GM06990 (cell line): ENCODE measurements around the gene MYO9A.

Experiments used
- DNase-seq: peaks from one replicate; pipeline ENCODE4 v3.0.0-alpha.2; 2011; ENCODE audit not compliant: insufficient read length; ENCODE audit errors: extremely low read depth
- H3K27me3 ChIP-seq: replicated peaks from 2 replicates; pipeline ENCODE4 v1.6.0; 2011; ENCODE audit warnings: low read length; ENCODE audit not compliant: control insufficient read depth, insufficient read depth
- H3K36me3 ChIP-seq: 2 replicates; pipeline ENCODE4 v1.5.1; 2011; ENCODE audit warnings: low read length; ENCODE audit not compliant: control insufficient read depth, insufficient read depth
- H3K4me3 ChIP-seq: replicated peaks from 2 replicates; pipeline ENCODE4 v1.5.1; 2011; ENCODE audit warnings: low read depth, mild to moderate bottlenecking, control low read depth, low read length
- TF ChIP-seq, protein P1 (sequence below): IDR thresholded peaks from 2 replicates; pipeline ENCODE4 v1.5.1; 2011; ENCODE audit warnings: low read length, control low read depth, mild to moderate bottlenecking, inconsistent platforms; ENCODE audit not compliant: insufficient read depth, poor library complexity, severe bottlenecking

MYO9A gene

DNA sequence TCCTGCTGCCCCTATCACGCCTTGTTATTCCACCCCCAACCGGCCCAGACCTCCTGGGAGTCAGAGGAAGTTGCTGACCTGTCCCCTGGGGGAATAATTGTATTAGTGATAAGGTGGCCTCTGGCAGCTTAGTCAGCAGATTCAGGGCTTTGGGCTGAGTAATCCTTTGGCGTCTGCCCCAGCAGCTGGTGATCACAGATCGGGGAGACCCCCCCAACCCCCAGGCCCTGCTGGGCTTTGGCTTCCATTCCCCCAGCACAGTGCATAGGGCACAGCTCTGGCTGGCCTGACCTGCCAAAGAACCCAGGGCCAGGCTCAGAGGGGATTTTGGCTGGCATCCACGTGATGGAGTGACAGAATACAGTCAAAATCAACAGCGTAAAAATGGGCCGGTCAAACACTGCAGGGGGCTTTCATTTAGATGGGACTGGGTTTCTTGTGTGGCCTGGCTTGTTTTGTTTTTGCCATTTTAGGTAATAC lies 311.5 kb downstream of the MYO9A start:
- Histone ChIP-seq H3K36me3 (no peaks in the 10 kb centered on the region), H3K4me3 (no peak overlapping the region), H3K27me3 (no peaks in the 10 kb centered on the region)
- TF ChIP-seq, protein P1, sequence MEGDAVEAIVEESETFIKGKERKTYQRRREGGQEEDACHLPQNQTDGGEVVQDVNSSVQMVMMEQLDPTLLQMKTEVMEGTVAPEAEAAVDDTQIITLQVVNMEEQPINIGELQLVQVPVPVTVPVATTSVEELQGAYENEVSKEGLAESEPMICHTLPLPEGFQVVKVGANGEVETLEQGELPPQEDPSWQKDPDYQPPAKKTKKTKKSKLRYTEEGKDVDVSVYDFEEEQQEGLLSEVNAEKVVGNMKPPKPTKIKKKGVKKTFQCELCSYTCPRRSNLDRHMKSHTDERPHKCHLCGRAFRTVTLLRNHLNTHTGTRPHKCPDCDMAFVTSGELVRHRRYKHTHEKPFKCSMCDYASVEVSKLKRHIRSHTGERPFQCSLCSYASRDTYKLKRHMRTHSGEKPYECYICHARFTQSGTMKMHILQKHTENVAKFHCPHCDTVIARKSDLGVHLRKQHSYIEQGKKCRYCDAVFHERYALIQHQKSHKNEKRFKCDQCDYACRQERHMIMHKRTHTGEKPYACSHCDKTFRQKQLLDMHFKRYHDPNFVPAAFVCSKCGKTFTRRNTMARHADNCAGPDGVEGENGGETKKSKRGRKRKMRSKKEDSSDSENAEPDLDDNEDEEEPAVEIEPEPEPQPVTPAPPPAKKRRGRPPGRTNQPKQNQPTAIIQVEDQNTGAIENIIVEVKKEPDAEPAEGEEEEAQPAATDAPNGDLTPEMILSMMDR, result no peak
- DNase-seq, result no peak

DNA sequence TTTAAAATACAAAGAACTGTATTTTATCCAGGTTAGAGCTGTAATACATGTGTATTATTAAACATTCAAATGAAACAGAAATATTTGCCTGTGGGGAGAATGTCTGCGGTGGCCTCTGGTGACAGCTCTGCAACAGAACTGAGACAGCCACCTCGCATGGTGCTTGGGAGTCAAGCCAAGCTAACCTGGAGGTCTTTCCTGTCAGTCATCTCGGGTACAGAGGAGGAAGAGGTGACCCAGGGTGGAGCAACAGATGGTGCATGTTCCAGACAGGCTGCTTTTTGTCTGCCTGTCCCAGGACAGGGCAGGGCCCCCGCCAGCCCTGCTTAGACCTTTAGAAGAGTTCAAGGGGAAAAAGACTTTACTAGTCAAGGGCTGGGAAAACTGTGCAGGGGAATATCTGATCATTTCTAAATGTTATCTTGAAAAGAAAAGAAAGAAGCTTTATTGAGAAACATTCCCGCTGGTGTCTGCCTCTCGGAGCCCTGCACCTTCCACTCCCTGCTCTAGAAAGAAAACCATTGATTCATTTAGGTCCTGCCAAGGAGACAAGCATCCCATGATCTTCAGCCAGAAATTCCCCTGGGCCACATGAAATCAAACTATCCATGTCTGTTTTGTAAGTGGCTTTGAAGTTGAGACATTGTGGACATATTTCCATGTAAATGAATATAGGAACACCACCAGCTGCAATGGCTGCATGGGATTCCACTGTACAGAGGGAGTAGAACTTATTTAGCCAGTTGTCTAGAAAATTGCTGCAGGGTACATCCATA lies 313.1 kb downstream of the MYO9A start:
- no peaks in the 10 kb centered on the region for H3K36me3 ChIP-seq
- no peak for DNase-seq
- TF ChIP-seq, protein P1, result no peak
- no peaks in the 10 kb centered on the region for H3K27me3 ChIP-seq
- no peak overlapping the region for H3K4me3 ChIP-seq

DNA sequence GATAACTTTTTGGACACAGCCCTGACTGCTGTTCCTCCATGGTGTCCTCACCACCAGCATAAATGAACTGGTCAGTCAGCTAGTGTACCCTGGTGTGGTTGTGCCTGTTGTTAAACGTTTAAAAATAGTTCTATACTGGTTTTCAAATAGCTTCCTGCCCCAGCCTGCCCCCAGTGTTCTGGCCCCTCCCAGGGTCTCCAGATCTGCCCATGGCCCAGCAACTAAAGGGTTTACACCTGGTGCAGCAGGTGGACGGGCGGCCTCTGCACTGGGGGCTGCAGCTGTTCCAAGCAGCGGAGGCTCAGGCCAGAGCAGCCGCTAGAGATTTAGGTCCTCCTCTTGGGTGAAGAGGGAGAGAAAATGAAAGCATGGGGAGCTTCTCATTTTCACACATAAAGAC lies 313.7 kb downstream of the MYO9A start:
- TF ChIP-seq, protein P1, result no peak
- Histone ChIP-seq H3K36me3 (no peaks in the 10 kb centered on the region), H3K27me3 (no peaks in the 10 kb centered on the region), H3K4me3 (no peak overlapping the region)
- DNase-seq, result no peak

DNA sequence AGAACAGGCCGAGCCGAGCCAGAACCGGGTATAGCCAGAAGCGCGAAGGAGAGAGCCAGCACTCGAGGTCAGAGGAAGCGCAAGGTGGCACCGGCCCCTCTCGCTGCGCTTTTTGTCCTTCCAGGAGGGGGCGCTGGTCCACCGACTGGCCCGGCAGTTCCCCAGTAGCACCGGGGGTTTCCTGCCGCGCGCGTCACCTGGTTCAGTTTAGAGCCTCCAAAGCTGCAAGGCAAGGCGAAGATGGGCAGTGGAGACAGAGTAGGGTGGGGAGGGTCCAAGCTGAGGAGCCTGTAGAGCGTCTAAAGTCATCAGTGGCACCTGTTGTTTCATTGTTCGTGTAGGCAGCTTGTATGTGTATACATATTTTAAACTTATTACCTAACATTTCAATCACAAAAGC lies 315.2 kb downstream of the MYO9A start:
- TF ChIP-seq, protein P1, result peak; percentile 64
- peak; percentile 50 for DNase-seq

DNA sequence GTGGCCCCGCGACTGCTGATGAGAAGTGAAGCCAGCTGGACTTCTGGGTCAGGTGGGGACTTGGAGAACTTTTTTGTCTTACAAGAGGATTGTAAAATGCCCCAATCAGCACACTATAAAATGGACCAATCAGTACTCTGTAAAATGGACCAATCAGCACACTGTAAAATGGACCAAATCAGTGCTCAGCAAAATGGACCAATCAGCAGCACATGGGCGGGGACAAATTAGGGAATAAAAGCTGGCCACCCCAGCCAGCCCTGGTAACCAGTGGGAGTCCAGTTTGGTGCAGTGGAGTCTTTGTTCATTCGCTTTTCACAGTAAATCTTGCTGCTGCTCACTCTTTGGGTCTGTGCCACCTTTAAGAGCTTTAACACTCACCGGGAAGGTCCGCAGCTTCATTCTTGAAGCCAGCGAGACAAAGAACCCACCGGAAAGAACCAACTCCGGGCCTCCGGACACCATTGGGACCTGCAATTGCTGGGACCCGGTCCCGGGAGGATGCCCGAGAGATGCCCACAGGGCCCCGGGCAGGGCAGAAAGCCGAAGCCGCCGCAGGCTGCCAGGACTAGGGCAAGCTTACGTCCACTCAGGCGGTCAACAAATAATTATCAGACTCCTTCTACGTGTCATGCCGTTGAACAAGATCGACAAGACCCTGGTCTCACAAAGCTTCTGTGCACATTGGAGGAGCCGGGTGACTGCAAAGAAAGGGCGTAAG lies 315.9 kb downstream of the MYO9A start:
- Histone ChIP-seq H3K27me3 (no peaks in the 10 kb centered on the region), H3K36me3 (no peaks in the 10 kb centered on the region), H3K4me3 (no peak overlapping the region)
- no peak for DNase-seq
- TF ChIP-seq, protein P1, result no peak

More for the DNA sequence above, 315.2 kb downstream of the MYO9A start:
- Histone ChIP-seq H3K27me3 (no peaks in the 10 kb centered on the region), H3K36me3 (no peaks in the 10 kb centered on the region), H3K4me3 (no peak overlapping the region)
